ENCODE measurements around the gene IGF1R.
"Not testable (repeated sequence)": the region's sequence is repeated elsewhere in the genome, so short reads cannot be mapped to it uniquely, and the experiment has no call there.

Gene IGF1R
- total RNA-seq = 7.4 to 45.8 (median 14.3) reads per million in 9 experiments

GRCh38 chr15:98647774-98648653 lies at the start of gene IGF1R:
Gene IGF1R (plus strand): TSS chr15:98648539. CDS start chr15:98649582, 1,043 bp downstream.
- peaks cover 38 to 56% of the 10 kb centered on the region in 2 donors for H3K27me3 Mint-ChIP-seq

GRCh38 chr15:98599909-98600691 lies 48.2 kb upstream of the IGF1R start:
- no peak for ATAC-seq (replicated peaks)
- no peaks in the 10 kb centered on the region for H3K9me3 Mint-ChIP-seq
- peak overlapping the region in 1 of 2 donors; percentile 52 for H3K4me3 Mint-ChIP-seq
- peaks cover 0 to 8% of the 10 kb centered on the region in 2 donors for H3K4me1 Mint-ChIP-seq (ENCODE audit: low read depth in 2 of 2)
- no peak for DNase-seq
- H3K27ac Mint-ChIP-seq = no peak overlapping the region
- no peaks in the 10 kb centered on the region for H3K36me3 Mint-ChIP-seq (ENCODE audit: insufficient read depth)
- H3K27me3 Mint-ChIP-seq = peaks cover 0 to 58% of the 10 kb centered on the region in 2 donors

More at GRCh38 chr15:98647774-98648653, at the start of gene IGF1R:
- H3K9me3 Mint-ChIP-seq = no peaks in the 10 kb centered on the region
- ATAC-seq (replicated peaks) (peak; percentile 74), DNase-seq (peak; percentile 70 to 84 (median 77))
- peak within 1 kb of the TSS in 1 of 2 donors; percentile 86 for H3K27ac Mint-ChIP-seq
- H3K4me1 Mint-ChIP-seq (ENCODE audit: low read depth in 2 of 2) = peaks cover 12 to 17% of the 10 kb centered on the region in 2 donors
- H3K4me3 Mint-ChIP-seq = peak within 1 kb of the TSS; percentile 70 to 92
- peaks cover 16% of the 10 kb centered on the region for H3K36me3 Mint-ChIP-seq (ENCODE audit: insufficient read depth)

GRCh38 chr15:98604983-98605382 lies 43.4 kb upstream of the IGF1R start:
- ATAC-seq (replicated peaks) = no peak
- DNase-seq = no peak
- Mint-ChIP-seq H3K36me3 (ENCODE audit: insufficient read depth) (peaks cover 2% of the 10 kb centered on the region), H3K4me3 (no peak overlapping the region), H3K27me3 (peaks cover 0 to 45% of the 10 kb centered on the region in 2 donors), H3K4me1 (ENCODE audit: low read depth in 2 of 2) (peaks cover 0 to 5% of the 10 kb centered on the region in 2 donors), H3K27ac (no peak overlapping the region), H3K9me3 (no peaks in the 10 kb centered on the region)

- no peak overlapping the region for H3K27ac Mint-ChIP-seq
- no peaks in the 10 kb centered on the region for H3K9me3 Mint-ChIP-seq
- H3K36me3 Mint-ChIP-seq (ENCODE audit: insufficient read depth) = peaks cover 5% of the 10 kb centered on the region
- no peak overlapping the region for H3K4me3 Mint-ChIP-seq
- ATAC-seq (replicated peaks) (no peak), DNase-seq (no peak)
- no peaks in the 10 kb centered on the region for H3K4me1 Mint-ChIP-seq (ENCODE audit: low read depth in 2 of 2)
- peaks cover 0 to 31% of the 10 kb centered on the region in 2 donors for H3K27me3 Mint-ChIP-seq
Observed at GRCh38 chr15:98609144-98609852, 39.0 kb upstream of the IGF1R start.

- Mint-ChIP-seq H3K27me3 (peaks cover 2 to 29% of the 10 kb centered on the region in 2 donors), H3K9me3 (no peaks in the 10 kb centered on the region), H3K36me3 (ENCODE audit: insufficient read depth) (peaks cover 5% of the 10 kb centered on the region), H3K27ac (no peak overlapping the region), H3K4me3 (no peak overlapping the region), H3K4me1 (ENCODE audit: low read depth in 2 of 2) (no peaks in the 10 kb centered on the region)
- DNase-seq = no peak
- ATAC-seq (replicated peaks) = no peak
Observed at GRCh38 chr15:98610991-98611390, 37.3 kb upstream of the IGF1R start.

- Mint-ChIP-seq H3K27me3 (peaks cover 7 to 37% of the 10 kb centered on the region in 2 donors), H3K9me3 (no peaks in the 10 kb centered on the region), H3K4me3 (no peak overlapping the region), H3K36me3 (ENCODE audit: insufficient read depth) (peaks cover 5% of the 10 kb centered on the region), H3K4me1 (ENCODE audit: low read depth in 2 of 2) (no peaks in the 10 kb centered on the region), H3K27ac (no peak overlapping the region)
- DNase-seq (no peak), ATAC-seq (replicated peaks) (no peak)
Observed at GRCh38 chr15:98611808-98612207, 36.5 kb upstream of the IGF1R start.

- Mint-ChIP-seq H3K4me1 (ENCODE audit: low read depth in 2 of 2) (no peaks in the 10 kb centered on the region), H3K9me3 (no peaks in the 10 kb centered on the region), H3K36me3 (ENCODE audit: insufficient read depth) (peaks cover 4% of the 10 kb centered on the region), H3K27ac (no peak overlapping the region), H3K27me3 (peaks cover 12 to 37% of the 10 kb centered on the region in 2 donors), H3K4me3 (no peak overlapping the region)
- ATAC-seq (replicated peaks) (no peak), DNase-seq (no peak)
Observed at GRCh38 chr15:98612490-98613110, 35.7 kb upstream of the IGF1R start.

- Mint-ChIP-seq H3K4me1 (ENCODE audit: low read depth in 2 of 2) (no peaks in the 10 kb centered on the region), H3K36me3 (ENCODE audit: insufficient read depth) (peaks cover 3% of the 10 kb centered on the region), H3K27me3 (peaks cover 18 to 33% of the 10 kb centered on the region in 2 donors), H3K27ac (no peak overlapping the region), H3K9me3 (no peaks in the 10 kb centered on the region), H3K4me3 (no peak overlapping the region)
- DNase-seq (no peak), ATAC-seq (replicated peaks) (no peak)
Observed at GRCh38 chr15:98614681-98615080, 33.7 kb upstream of the IGF1R start.

- ATAC-seq (replicated peaks) (no peak), DNase-seq (no peak)
- Mint-ChIP-seq H3K27ac (no peak overlapping the region), H3K27me3 (peaks cover 31 to 39% of the 10 kb centered on the region in 2 donors), H3K4me3 (no peak overlapping the region), H3K36me3 (ENCODE audit: insufficient read depth) (no peaks in the 10 kb centered on the region), H3K9me3 (no peaks in the 10 kb centered on the region), H3K4me1 (ENCODE audit: low read depth in 2 of 2) (no peaks in the 10 kb centered on the region)
Observed at GRCh38 chr15:98616397-98616796, 31.9 kb upstream of the IGF1R start.

GRCh38 chr15:98617328-98617980 lies 30.9 kb upstream of the IGF1R start:
- Mint-ChIP-seq H3K9me3 (no peaks in the 10 kb centered on the region), H3K27me3 (peaks cover 31 to 40% of the 10 kb centered on the region in 2 donors), H3K36me3 (ENCODE audit: insufficient read depth) (no peaks in the 10 kb centered on the region), H3K4me3 (no peak overlapping the region), H3K27ac (no peak overlapping the region), H3K4me1 (ENCODE audit: low read depth in 2 of 2) (no peaks in the 10 kb centered on the region)
- DNase-seq (no peak), ATAC-seq (replicated peaks) (no peak)

- not testable (repeated sequence) for H3K9me3 Mint-ChIP-seq; H3K4me1 Mint-ChIP-seq (ENCODE audit: low read depth in 2 of 2); DNase-seq; H3K36me3 Mint-ChIP-seq (ENCODE audit: insufficient read depth); H3K27ac Mint-ChIP-seq; H3K4me3 Mint-ChIP-seq; ATAC-seq (replicated peaks)
- peaks cover 31 to 40% of the 10 kb centered on the region in 2 donors for H3K27me3 Mint-ChIP-seq
Observed at GRCh38 chr15:98618576-98618975, 29.8 kb upstream of the IGF1R start.

GRCh38 chr15:98620020-98620419 lies 28.3 kb upstream of the IGF1R start:
- no peak overlapping the region for H3K4me3 Mint-ChIP-seq

More at GRCh38 chr15:98620020-98620419, 28.3 kb upstream of the IGF1R start:
- DNase-seq (no peak), ATAC-seq (replicated peaks) (no peak)
- Mint-ChIP-seq H3K36me3 (ENCODE audit: insufficient read depth) (no peaks in the 10 kb centered on the region), H3K27me3 (peaks cover 31 to 40% of the 10 kb centered on the region in 2 donors), H3K4me1 (ENCODE audit: low read depth in 2 of 2) (no peaks in the 10 kb centered on the region), H3K27ac (no peak overlapping the region), H3K9me3 (no peaks in the 10 kb centered on the region)

All from effector memory CD8-positive, alpha-beta T cell (primary cell).